Measurements from ENCODE around the gene RRAGD. TPM values are rescaled to one million over a fixed set of nuclear protein-coding genes. Genes with fewer than 3 reads are reported as not detected.
A peak's percentile ranks its signal among the peaks of the same experiment; 100 is the strongest.

Gene RRAGD
- total and polyA plus RNA-seq, 2 of the 13 experiments (the other 11 are each of a cell fraction or from before 2014, with no cell fraction given): 0.35 to 0.53 TPM

GRCh38 chr6:89458704-89459103 lies 46.6 kb upstream of the RRAGD start:
- H3K27ac ChIP-seq (ENCODE audit: extremely low read length, insufficient read depth, low read length): no peak overlapping the region
- no peaks in the 10 kb centered on the region for H3K4me1 ChIP-seq (ENCODE audit: insufficient read depth, low read length)
- no peaks in the 10 kb centered on the region for H3K79me2 ChIP-seq (ENCODE audit: insufficient read depth, low read length)
- ChIA-PET POLR2A (no interaction called here), CTCF (ENCODE audit: low intra/inter-chr PET ratio, low total read pairs) (no interaction called here)
- no TSS peak for BruUV-seq (replicated peaks)
- no peaks in the 10 kb centered on the region for H4K20me1 ChIP-seq (ENCODE audit: insufficient read depth, low read length)
- in situ Hi-C loops (cut with HindIII; ENCODE audit: extremely low pct_ligation_motif_present, low pct_unique_long_range_greater_than_20kb): no loop called here
- no peak for ATAC-seq
- no peaks in the 10 kb centered on the region for H3K9me3 ChIP-seq (ENCODE audit: low read length)
- H3K27me3 ChIP-seq (ENCODE audit: control insufficient read depth in 1 of 2, insufficient read depth in 2 of 2, low read length in 2 of 2): no peaks in the 10 kb centered on the region
- no peak overlapping the region for H3K4me3 ChIP-seq (replicated peaks in 1 of 3; ENCODE audit: insufficient read depth in 1 of 3, low read depth in 2 of 3, low read length in 3 of 3)
- TF ChIP-seq HMGXB4 (CRISPR knock-in tag; IDR thresholded peaks at IDR 0.05; ENCODE audit: borderline replicate concordance in 1 of 2, low read depth in 1 of 2): no peak
- no peak for TF ChIP-seq ZNF75D (CRISPR knock-in tag; IDR thresholded peaks at IDR 0.05; ENCODE audit: borderline replicate concordance)
- TF ChIP-seq REST (IDR thresholded peaks at IDR 0.05; ENCODE audit: borderline replicate concordance in 1 of 2, low read depth in 1 of 2, low read length in 2 of 2): peak; percentile 26 to 82
- TF ChIP-seq MIER2 (CRISPR knock-in tag; IDR thresholded peaks at IDR 0.05): peak; percentile 41; the same call in 1 of the 2 replicates
- TF ChIP-seq ZMAT3 (CRISPR knock-in tag; conservative IDR thresholded peaks at IDR 0.05): no peak
- no peak for TF ChIP-seq ZNF878 (CRISPR knock-in tag; IDR thresholded peaks at IDR 0.05)
- TF ChIP-seq SOX13 (IDR thresholded peaks at IDR 0.05): no peak
- no peak for TF ChIP-seq SOX13 (CRISPR knock-in tag; conservative IDR thresholded peaks at IDR 0.05 in 1 of 2, IDR thresholded peaks at IDR 0.05 in 1 of 2)
- H2AFZ ChIP-seq (ENCODE audit: low read length): no peak overlapping the region
- no peak overlapping the region for H3K9ac ChIP-seq (ENCODE audit: insufficient read depth, low read depth, low read length)
- FAIRE-seq: no peak
- intact Hi-C loops (cut with micrococcal nuclease; ENCODE audit: unreplicated experiment): no loop called here
- H3K36me3 ChIP-seq (replicated peaks in 1 of 2; ENCODE audit: control insufficient read depth in 1 of 2, insufficient read depth in 2 of 2, low read length in 2 of 2): no peaks in the 10 kb centered on the region
- DNase-seq (ENCODE audit: low spot score): no peak
- H3K4me2 ChIP-seq (ENCODE audit: low read depth, low read length): no peak overlapping the region
- 62% methylated on average over 5 of the region's 5 CpGs for WGBS (ENCODE audit: low lambda C conversion rate)

All from HepG2 (cell line).